HL-60 (cell line): ENCODE data around the gene RFX7.

ENCODE experiments used
- DNase-seq, 2 experiments: peaks; one replicate each; pipeline ENCODE4 v3.0.0-alpha.2; 2010 to 2020; ENCODE audit warnings: low read depth in 1 of 2, low spot score in 1 of 2
- H3K27ac ChIP-seq: fragments of 250-450 bp; sonication (Bioruptor Pico); replicated peaks from 2 replicates; pipeline ENCODE4 v1.5.1; 2020; ENCODE audit warnings: mild to moderate bottlenecking, moderate library complexity
- H3K27me3 ChIP-seq: fragments of 250-450 bp; sonication (Bioruptor Pico); 2 replicates; pipeline ENCODE4 v1.5.1; 2021; ENCODE audit warnings: mild to moderate bottlenecking, moderate library complexity; ENCODE audit not compliant: insufficient read depth, poor library complexity, severe bottlenecking
- H3K4me3 ChIP-seq: replicated peaks from 2 replicates; pipeline ENCODE4 v1.5.1; 2011; ENCODE audit warnings: mild to moderate bottlenecking, control low read depth, low read length; ENCODE audit not compliant: insufficient read depth
- GABPA ChIP-seq: IDR thresholded peaks from 2 replicates; pipeline ENCODE4 v1.6.1; 2012; ENCODE audit warnings: low read depth
- POLR2AphosphoS5 ChIP-seq: IDR thresholded peaks from 2 replicates; pipeline ENCODE4 v1.6.1; 2012; ENCODE audit warnings: low read depth
- SPI1 ChIP-seq: IDR thresholded peaks from 2 replicates; pipeline ENCODE4 v1.6.1; 2012; ENCODE audit warnings: low read depth, mild to moderate bottlenecking, borderline replicate concordance
- TF ChIP-seq, protein P1 (sequence below): IDR thresholded peaks from 2 replicates; pipeline ENCODE4 v1.6.1; 2012; ENCODE audit warnings: low read depth; ENCODE audit not compliant: insufficient replicate concordance
- TF ChIP-seq, protein P2 (sequence below): IDR thresholded peaks from one replicate; pipeline ENCODE4 v1.5.1; 2011; ENCODE audit warnings: low read length, control low read depth, inconsistent platforms; ENCODE audit not compliant: insufficient read depth

The RFX7 gene

DNA sequence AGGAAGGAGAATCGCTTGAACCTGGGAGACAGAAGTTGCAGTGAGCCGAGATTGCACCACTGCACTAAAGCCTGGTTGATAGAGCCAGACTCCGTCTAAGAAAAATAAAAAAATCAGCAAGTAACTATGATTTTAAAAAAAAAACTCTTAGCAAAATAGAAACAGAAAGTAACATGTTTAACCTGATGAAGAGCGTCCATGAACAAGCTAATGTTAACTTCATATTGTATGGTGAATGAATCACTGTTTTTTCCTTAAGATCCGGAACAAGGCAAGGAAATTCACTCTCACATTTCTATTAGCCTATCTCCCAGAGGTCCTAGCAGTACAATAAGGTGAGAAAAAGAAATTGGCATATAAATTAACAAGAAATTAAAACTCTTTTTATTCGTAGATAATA lies 69.0 kb downstream of the RFX7 start:
- DNase-seq, result no peak
- Histone ChIP-seq H3K27ac (no peak overlapping the region), H3K27me3 (no peaks in the 10 kb centered on the region), H3K4me3 (no peak overlapping the region)
- TF ChIP-seq, protein P1, sequence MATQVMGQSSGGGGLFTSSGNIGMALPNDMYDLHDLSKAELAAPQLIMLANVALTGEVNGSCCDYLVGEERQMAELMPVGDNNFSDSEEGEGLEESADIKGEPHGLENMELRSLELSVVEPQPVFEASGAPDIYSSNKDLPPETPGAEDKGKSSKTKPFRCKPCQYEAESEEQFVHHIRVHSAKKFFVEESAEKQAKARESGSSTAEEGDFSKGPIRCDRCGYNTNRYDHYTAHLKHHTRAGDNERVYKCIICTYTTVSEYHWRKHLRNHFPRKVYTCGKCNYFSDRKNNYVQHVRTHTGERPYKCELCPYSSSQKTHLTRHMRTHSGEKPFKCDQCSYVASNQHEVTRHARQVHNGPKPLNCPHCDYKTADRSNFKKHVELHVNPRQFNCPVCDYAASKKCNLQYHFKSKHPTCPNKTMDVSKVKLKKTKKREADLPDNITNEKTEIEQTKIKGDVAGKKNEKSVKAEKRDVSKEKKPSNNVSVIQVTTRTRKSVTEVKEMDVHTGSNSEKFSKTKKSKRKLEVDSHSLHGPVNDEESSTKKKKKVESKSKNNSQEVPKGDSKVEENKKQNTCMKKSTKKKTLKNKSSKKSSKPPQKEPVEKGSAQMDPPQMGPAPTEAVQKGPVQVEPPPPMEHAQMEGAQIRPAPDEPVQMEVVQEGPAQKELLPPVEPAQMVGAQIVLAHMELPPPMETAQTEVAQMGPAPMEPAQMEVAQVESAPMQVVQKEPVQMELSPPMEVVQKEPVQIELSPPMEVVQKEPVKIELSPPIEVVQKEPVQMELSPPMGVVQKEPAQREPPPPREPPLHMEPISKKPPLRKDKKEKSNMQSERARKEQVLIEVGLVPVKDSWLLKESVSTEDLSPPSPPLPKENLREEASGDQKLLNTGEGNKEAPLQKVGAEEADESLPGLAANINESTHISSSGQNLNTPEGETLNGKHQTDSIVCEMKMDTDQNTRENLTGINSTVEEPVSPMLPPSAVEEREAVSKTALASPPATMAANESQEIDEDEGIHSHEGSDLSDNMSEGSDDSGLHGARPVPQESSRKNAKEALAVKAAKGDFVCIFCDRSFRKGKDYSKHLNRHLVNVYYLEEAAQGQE, result no peak
- TF ChIP-seq POLR2AphosphoS5 (no peak), SPI1 (no peak), GABPA (no peak)
- TF ChIP-seq, protein P2, sequence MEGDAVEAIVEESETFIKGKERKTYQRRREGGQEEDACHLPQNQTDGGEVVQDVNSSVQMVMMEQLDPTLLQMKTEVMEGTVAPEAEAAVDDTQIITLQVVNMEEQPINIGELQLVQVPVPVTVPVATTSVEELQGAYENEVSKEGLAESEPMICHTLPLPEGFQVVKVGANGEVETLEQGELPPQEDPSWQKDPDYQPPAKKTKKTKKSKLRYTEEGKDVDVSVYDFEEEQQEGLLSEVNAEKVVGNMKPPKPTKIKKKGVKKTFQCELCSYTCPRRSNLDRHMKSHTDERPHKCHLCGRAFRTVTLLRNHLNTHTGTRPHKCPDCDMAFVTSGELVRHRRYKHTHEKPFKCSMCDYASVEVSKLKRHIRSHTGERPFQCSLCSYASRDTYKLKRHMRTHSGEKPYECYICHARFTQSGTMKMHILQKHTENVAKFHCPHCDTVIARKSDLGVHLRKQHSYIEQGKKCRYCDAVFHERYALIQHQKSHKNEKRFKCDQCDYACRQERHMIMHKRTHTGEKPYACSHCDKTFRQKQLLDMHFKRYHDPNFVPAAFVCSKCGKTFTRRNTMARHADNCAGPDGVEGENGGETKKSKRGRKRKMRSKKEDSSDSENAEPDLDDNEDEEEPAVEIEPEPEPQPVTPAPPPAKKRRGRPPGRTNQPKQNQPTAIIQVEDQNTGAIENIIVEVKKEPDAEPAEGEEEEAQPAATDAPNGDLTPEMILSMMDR, result no peak

DNA sequence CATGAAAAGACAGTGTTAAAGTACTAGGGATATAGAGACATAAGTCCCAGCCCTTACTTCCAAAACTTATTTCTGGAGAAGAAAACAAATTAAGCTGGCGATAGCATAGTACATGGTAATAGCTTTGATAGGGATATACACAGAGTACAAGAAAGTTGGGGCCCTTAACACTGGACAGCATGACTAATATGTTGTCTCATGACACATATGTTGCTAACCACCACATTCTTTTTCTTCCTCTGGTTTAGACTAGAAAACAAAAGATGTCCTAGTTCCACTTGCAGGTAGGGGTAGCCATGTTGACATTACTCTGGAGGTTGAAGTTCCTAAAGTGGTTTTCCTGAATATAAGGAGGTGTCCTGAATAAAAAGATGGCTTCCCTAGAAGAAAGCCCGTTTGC lies 75.3 kb downstream of the RFX7 start:
- H3K4me3 ChIP-seq, result no peak overlapping the region
- H3K27ac ChIP-seq, result no peak overlapping the region
- DNase-seq, result no peak
- no peaks in the 10 kb centered on the region for H3K27me3 ChIP-seq
- TF ChIP-seq, protein P1, result no peak
- TF ChIP-seq POLR2AphosphoS5, result no peak
- no peak for TF ChIP-seq GABPA
- no peak for TF ChIP-seq SPI1
- TF ChIP-seq, protein P2, result no peak

DNA sequence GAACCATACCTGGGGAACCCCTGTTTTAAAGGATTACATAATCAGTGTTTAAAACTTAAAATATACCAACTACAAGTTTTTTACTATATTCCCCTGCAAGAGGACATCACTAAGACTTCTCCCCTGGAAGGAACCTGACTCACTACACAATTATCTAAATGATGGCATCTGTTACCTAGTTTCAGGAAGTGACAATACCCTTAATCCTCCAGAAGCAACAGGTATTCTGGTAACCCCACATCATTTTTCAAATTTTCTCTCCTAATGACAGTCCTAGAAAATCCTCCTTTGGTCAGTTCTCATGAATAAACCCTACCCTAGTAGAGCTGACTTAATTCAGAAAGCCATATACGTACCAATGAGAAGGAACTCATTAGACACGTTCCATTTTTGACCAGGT lies 78.4 kb downstream of the RFX7 start:
- Histone ChIP-seq H3K27ac (no peak overlapping the region), H3K4me3 (no peak overlapping the region), H3K27me3 (no peaks in the 10 kb centered on the region)
- TF ChIP-seq SPI1 (no peak), POLR2AphosphoS5 (no peak), GABPA (no peak)
- TF ChIP-seq, protein P2, result no peak
- TF ChIP-seq, protein P1, result no peak
- no peak for DNase-seq
